Neuronal stem cell (in vitro differentiated cells): Measurements from ENCODE around the gene IRX2.

Source experiments
- DNase-seq: peaks from one replicate; pipeline ENCODE4 v3.0.0-alpha.2; 2013; ENCODE audit warnings: low spot score
- H2AFZ ChIP-seq: one replicate; pipeline ENCODE4 v1.6.1; 2013; ENCODE audit warnings: mild to moderate bottlenecking, low read length, inconsistent platforms
- H2AK5ac ChIP-seq: 2 replicates; pipeline ENCODE4 v1.6.1; 2013; ENCODE audit warnings: low read depth, mild to moderate bottlenecking, inconsistent platforms, low read length, moderate library complexity, mixed read lengths
- H2BK120ac ChIP-seq: 2 replicates; pipeline ENCODE4 v1.6.1; 2013; ENCODE audit warnings: low read depth, mild to moderate bottlenecking, inconsistent platforms, low read length, moderate library complexity, mixed read lengths
- H2BK12ac ChIP-seq: one replicate; pipeline ENCODE4 v1.6.1; 2013; ENCODE audit warnings: low read length, inconsistent platforms
- H2BK15ac ChIP-seq: 2 replicates; pipeline ENCODE4 v1.6.1; 2013; ENCODE audit warnings: mild to moderate bottlenecking, low read length, inconsistent platforms, mixed read lengths
- H2BK5ac ChIP-seq: one replicate; pipeline ENCODE4 v1.6.1; 2013; ENCODE audit warnings: inconsistent platforms, mild to moderate bottlenecking, low read length, moderate library complexity
- H3K14ac ChIP-seq: one replicate; pipeline ENCODE4 v1.6.1; 2013; ENCODE audit warnings: low read length, inconsistent platforms
- H3K18ac ChIP-seq: 2 replicates; pipeline ENCODE4 v1.6.1; 2013; ENCODE audit warnings: low read length, inconsistent platforms
- H3K23ac ChIP-seq: 2 replicates; pipeline ENCODE4 v1.6.1; 2013; ENCODE audit warnings: low read depth, mild to moderate bottlenecking, mixed read lengths, low read length, inconsistent platforms; ENCODE audit not compliant: poor library complexity
- H3K27ac ChIP-seq: replicated peaks from 3 replicates; pipeline ENCODE4 v1.5.1; 2013; ENCODE audit warnings: low read length, inconsistent platforms
- H3K27me3 ChIP-seq, 3 experiments: 2 replicates each; pipeline ENCODE4 v1.6.1; 2013; ENCODE audit warnings: low read length in 3 of 3, mild to moderate bottlenecking in 2 of 3, inconsistent platforms in 1 of 3, low read depth in 1 of 3, mixed read lengths in 1 of 3, moderate library complexity in 1 of 3; ENCODE audit not compliant: control insufficient read depth in 3 of 3, insufficient read depth in 3 of 3
- H3K36me3 ChIP-seq, 2 donors: replicated peaks in 1 of 2; 2 replicates each; pipeline ENCODE4 v1.6.1; 2013; ENCODE audit warnings: low read length in 2 of 2; ENCODE audit not compliant: control insufficient read depth in 2 of 2, insufficient read depth in 2 of 2
- H3K4ac ChIP-seq: 2 replicates; pipeline ENCODE4 v1.6.1; 2013; ENCODE audit warnings: inconsistent platforms, mild to moderate bottlenecking, low read length, moderate library complexity
- H3K4me1 ChIP-seq, 2 donors: 1 replicate in 1 of 2; 2 replicates in 1 of 2; pipeline ENCODE4 v1.6.1; 2013; ENCODE audit warnings: low read length in 2 of 2, low read depth in 1 of 2; ENCODE audit not compliant: control insufficient read depth in 2 of 2, insufficient read depth in 1 of 2
- H3K4me2 ChIP-seq: one replicate; pipeline ENCODE4 v1.6.1; 2013; ENCODE audit warnings: mild to moderate bottlenecking, low read length, inconsistent platforms; ENCODE audit not compliant: insufficient read depth, poor library complexity, severe bottlenecking
- H3K4me3 ChIP-seq, 2 donors: 2 replicates each; pipeline ENCODE4 v1.5.1; 2013; ENCODE audit warnings: low read length in 2 of 2, mild to moderate bottlenecking in 2 of 2, inconsistent platforms in 1 of 2, moderate library complexity in 1 of 2
- H3K79me1 ChIP-seq: one replicate; pipeline ENCODE4 v1.6.1; 2013; ENCODE audit warnings: low read depth, mild to moderate bottlenecking, inconsistent platforms, low read length, moderate library complexity
- H3K9ac ChIP-seq: one replicate; pipeline ENCODE4 v1.6.1; 2013; ENCODE audit warnings: mild to moderate bottlenecking, low read depth, low read length, inconsistent platforms; ENCODE audit not compliant: poor library complexity
- H3K9me3 ChIP-seq, 2 donors: replicated peaks in 1 of 2; 2 replicates each; pipeline versions ENCODE3 to v1.6.1; 2013; ENCODE audit warnings: low read length in 2 of 2, mild to moderate bottlenecking in 2 of 2, inconsistent platforms in 1 of 2, low read depth in 1 of 2, mixed read lengths in 1 of 2, moderate library complexity in 1 of 2; ENCODE audit not compliant: control insufficient read depth in 2 of 2, insufficient read depth in 1 of 2
- H4K8ac ChIP-seq: one replicate; pipeline ENCODE4 v1.6.1; 2013; ENCODE audit warnings: low read depth, mild to moderate bottlenecking, inconsistent platforms, low read length, moderate library complexity
- H4K91ac ChIP-seq: one replicate; pipeline ENCODE4 v1.6.1; 2013; ENCODE audit warnings: low read length, low read depth, mild to moderate bottlenecking, inconsistent platforms; ENCODE audit not compliant: poor library complexity
- WGBS, 2 donors: extraction: QIAGEN DNeasy Blood & Tissue Kit; methylation state at CpG; one replicate each; pipeline ENCODE4 v1.1.7; 2013; ENCODE audit warnings: missing lambda C conversion rate in 2 of 2, mixed read lengths in 1 of 2; ENCODE audit not compliant: insufficient read length in 2 of 2, insufficient replicate concordance in 1 of 2; ENCODE audit errors: extremely low coverage in 2 of 2; 5-methylcytosine and 5-hydroxymethylcytosine counted together

IRX2 gene

GRCh38 chr5:2747363-2748162 is 3.9 kb downstream of the IRX2 start:
- H3K9me3 ChIP-seq = peaks cover 3 to 63% of the 10 kb centered on the region in 2 donors
- no peak for DNase-seq
- no peak overlapping the region for H4K91ac ChIP-seq
- H2BK15ac ChIP-seq = no peak overlapping the region
- peak overlapping the region; percentile 47 for H3K23ac ChIP-seq
- H2BK120ac ChIP-seq = no peak overlapping the region
- no CpG with 5 or more reads among the region's 26 CpGs for WGBS, 2 donors
- H3K4me1 ChIP-seq = peaks cover 7 to 12% of the 10 kb centered on the region in 2 donors
- H4K8ac ChIP-seq = no peak overlapping the region
- peaks cover 11% of the 10 kb centered on the region for H3K79me1 ChIP-seq
- H2BK12ac ChIP-seq = no peak overlapping the region
- no peak overlapping the region for H2BK5ac ChIP-seq
- no peak overlapping the region for H3K14ac ChIP-seq
- H2AK5ac ChIP-seq = no peak overlapping the region
- peaks cover 0 to 51% (median under 1%) of the 10 kb centered on the region in 3 experiments for H3K27me3 ChIP-seq
- H3K27ac ChIP-seq = no peak overlapping the region
- H3K9ac ChIP-seq = peak overlapping the region; percentile 67
- H3K36me3 ChIP-seq = peaks cover 9 to 79% of the 10 kb centered on the region in 2 donors
- H3K4ac ChIP-seq = no peak overlapping the region
- H3K4me3 ChIP-seq = peak overlapping the region in 1 of 2 donors; percentile 95
- H3K18ac ChIP-seq = no peak overlapping the region
- no peak overlapping the region for H3K4me2 ChIP-seq
- no peak overlapping the region for H2AFZ ChIP-seq

DNA sequence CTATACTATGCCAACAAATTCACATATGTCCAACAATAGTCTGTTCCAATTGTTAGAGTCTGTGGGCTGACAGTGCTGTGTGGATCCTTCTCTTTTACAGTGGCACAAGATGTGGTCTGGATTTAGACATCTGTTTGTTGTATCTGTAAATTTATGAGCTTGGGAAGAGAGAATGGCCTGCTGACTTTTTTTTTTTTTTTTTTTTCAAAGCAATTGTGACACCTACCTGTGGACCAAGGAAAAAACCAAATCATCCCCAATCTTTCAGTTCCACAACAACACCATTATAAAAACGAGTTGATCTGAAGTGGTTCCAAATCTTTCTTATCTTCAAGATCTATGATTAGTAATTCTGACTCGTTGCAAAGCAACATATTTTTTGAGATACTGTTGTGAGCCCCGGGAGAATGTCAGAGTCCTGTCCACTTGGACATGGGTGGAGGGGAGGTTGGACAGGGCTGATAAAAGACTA is 4.9 kb downstream of the IRX2 start:
- no peak overlapping the region for H2BK12ac ChIP-seq
- no peak overlapping the region for H2BK15ac ChIP-seq
- no peak overlapping the region for H2AK5ac ChIP-seq
- H3K27me3 ChIP-seq = peaks cover 0 to 49% (median 0%) of the 10 kb centered on the region in 3 experiments
- no peak overlapping the region for H3K23ac ChIP-seq
- H3K4ac ChIP-seq = no peak overlapping the region
- H3K4me2 ChIP-seq = no peak overlapping the region
- no peak overlapping the region for H2AFZ ChIP-seq
- H2BK120ac ChIP-seq = no peak overlapping the region
- H3K9me3 ChIP-seq = peaks cover 3 to 72% of the 10 kb centered on the region in 2 donors
- no peak overlapping the region for H3K27ac ChIP-seq
- peak overlapping the region in 1 of 2 donors; percentile 95 for H3K4me3 ChIP-seq
- no peak overlapping the region for H3K14ac ChIP-seq
- peaks cover 7 to 11% of the 10 kb centered on the region in 2 donors for H3K4me1 ChIP-seq
- peaks cover 11% of the 10 kb centered on the region for H3K79me1 ChIP-seq
- H3K9ac ChIP-seq = no peak overlapping the region
- H4K8ac ChIP-seq = no peak overlapping the region
- no peak overlapping the region for H4K91ac ChIP-seq
- H2BK5ac ChIP-seq = no peak overlapping the region
- no CpG with 5 or more reads among the region's 3 CpGs for WGBS, 2 donors
- H3K36me3 ChIP-seq = peaks cover 9 to 89% of the 10 kb centered on the region in 2 donors
- H3K18ac ChIP-seq = no peak overlapping the region
- DNase-seq = no peak

DNA sequence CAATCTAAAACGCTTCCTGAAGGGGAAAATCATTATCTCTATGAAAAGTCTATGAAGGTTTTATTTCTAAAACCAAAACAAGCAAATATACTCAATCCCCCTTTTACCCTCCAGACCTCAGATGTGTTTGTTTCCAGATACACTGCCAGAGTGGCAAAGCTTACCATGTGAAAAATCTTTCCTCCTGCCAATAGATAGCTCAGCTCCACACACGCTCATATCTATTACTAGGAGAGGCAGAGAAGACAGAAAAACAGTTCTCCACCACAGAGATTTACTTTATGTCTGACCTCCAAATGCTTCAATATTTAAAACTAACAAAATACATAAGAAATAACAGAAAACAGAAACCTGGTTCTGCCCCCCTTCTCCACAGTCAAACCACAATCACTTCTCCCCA is 7.0 kb downstream of the IRX2 start:
- no peak overlapping the region for H3K27ac ChIP-seq
- no peak overlapping the region for H4K8ac ChIP-seq
- H2BK120ac ChIP-seq = no peak overlapping the region
- H3K9me3 ChIP-seq = peaks cover 3 to 87% of the 10 kb centered on the region in 2 donors
- H3K23ac ChIP-seq = no peak overlapping the region
- no peak overlapping the region for H3K14ac ChIP-seq
- H3K36me3 ChIP-seq = peaks cover 9 to 84% of the 10 kb centered on the region in 2 donors
- no peak overlapping the region for H2BK12ac ChIP-seq
- no CpG with 5 or more reads among the region's 2 CpGs for WGBS, 2 donors
- H2BK15ac ChIP-seq = no peak overlapping the region
- no peak overlapping the region for H3K9ac ChIP-seq
- no peak overlapping the region for H2BK5ac ChIP-seq
- no peak overlapping the region for H4K91ac ChIP-seq
- H2AFZ ChIP-seq = no peak overlapping the region
- no peak overlapping the region for H3K18ac ChIP-seq
- peaks cover 0 to 58% (median 8%) of the 10 kb centered on the region in 3 experiments for H3K27me3 ChIP-seq
- H3K4me1 ChIP-seq = peaks cover 6 to 7% of the 10 kb centered on the region in 2 donors
- no peak overlapping the region for H2AK5ac ChIP-seq
- DNase-seq = no peak
- H3K4me3 ChIP-seq = no peak overlapping the region
- no peak overlapping the region for H3K4ac ChIP-seq
- peaks cover 9% of the 10 kb centered on the region for H3K79me1 ChIP-seq
- no peak overlapping the region for H3K4me2 ChIP-seq

DNA sequence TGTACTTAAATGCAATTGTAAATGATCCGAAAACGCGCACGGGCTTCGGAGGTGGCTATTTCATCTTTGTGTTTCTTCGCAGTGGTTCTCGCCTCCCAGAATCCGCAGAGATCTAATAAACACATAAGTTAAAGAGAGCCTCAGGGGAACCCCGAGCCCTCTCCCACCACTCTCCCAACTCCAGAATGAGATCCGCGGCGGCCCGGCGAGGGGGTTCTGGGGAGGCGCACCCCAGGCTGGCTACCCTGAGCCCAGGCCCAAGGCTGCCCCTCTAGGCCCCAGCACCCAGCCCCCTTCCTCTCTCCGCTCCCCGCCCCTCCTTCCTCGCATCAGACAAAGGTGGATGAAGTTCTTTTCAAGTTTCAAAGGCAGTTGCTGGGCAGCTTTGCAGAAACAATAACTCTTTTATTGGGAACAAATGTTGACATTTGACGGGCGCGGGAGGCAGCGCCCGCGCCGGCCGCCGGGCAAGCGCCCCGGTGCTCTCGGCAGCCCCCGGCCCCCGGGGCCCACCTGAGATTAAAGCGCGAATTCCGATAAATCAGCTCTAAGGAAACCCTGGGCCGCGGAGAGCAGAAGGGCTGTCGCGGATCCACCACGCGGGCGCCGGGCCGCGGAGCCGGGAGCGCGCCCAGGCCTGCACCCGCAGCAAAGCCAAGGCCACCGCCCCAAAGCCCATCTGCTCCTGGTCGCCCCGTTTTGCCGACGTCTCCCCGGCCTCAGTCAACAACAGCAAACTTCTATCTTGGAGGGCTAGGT is 8.4 kb downstream of the IRX2 start:
- no peak overlapping the region for H3K4ac ChIP-seq
- H3K23ac ChIP-seq = no peak overlapping the region
- H3K18ac ChIP-seq = no peak overlapping the region
- peak overlapping the region; percentile 53 for H2BK5ac ChIP-seq
- no CpG with 5 or more reads among the region's 55 CpGs for WGBS, 2 donors
- H3K4me3 ChIP-seq = no peak overlapping the region
- no peak overlapping the region for H2AFZ ChIP-seq
- H3K14ac ChIP-seq = no peak overlapping the region
- peaks cover 5 to 7% of the 10 kb centered on the region in 2 donors for H3K4me1 ChIP-seq
- H3K9ac ChIP-seq = no peak overlapping the region
- no peak overlapping the region for H2AK5ac ChIP-seq
- no peak for DNase-seq
- peak overlapping the region; percentile 62 for H3K4me2 ChIP-seq
- H3K9me3 ChIP-seq = peaks cover 0 to 79% of the 10 kb centered on the region in 2 donors
- no peak overlapping the region for H2BK120ac ChIP-seq
- no peak overlapping the region for H3K27ac ChIP-seq
- no peak overlapping the region for H2BK12ac ChIP-seq
- H2BK15ac ChIP-seq = no peak overlapping the region
- H4K8ac ChIP-seq = no peak overlapping the region
- peaks cover 4 to 71% of the 10 kb centered on the region in 2 donors for H3K36me3 ChIP-seq
- H3K79me1 ChIP-seq = peaks cover 2% of the 10 kb centered on the region
- H4K91ac ChIP-seq = no peak overlapping the region
- peaks cover 0 to 58% (median 16%) of the 10 kb centered on the region in 3 experiments for H3K27me3 ChIP-seq
